Esophagus (tissue), 2 donors: ENCODE data around the gene ADAMTSL2. TPM values are rescaled to one million over a fixed set of nuclear protein-coding genes. Genes with fewer than 3 reads are reported as not detected.

Experiments
- H3K27ac ChIP-seq, 2 donors: one replicate each; pipeline ENCODE4 v1.5.1; 2013; ENCODE audit warnings: low read depth in 2 of 2, mild to moderate bottlenecking in 2 of 2, inconsistent platforms in 1 of 2, low read length in 1 of 2, moderate library complexity in 1 of 2
- H3K27me3 ChIP-seq, 2 donors: one replicate each; pipeline ENCODE4 v1.6.1; 2013; ENCODE audit warnings: low read length in 2 of 2, control low read depth in 1 of 2, mild to moderate bottlenecking in 1 of 2; ENCODE audit not compliant: insufficient read depth in 2 of 2, control insufficient read depth in 1 of 2
- H3K36me3 ChIP-seq, 2 donors: one replicate each; pipeline ENCODE4 v1.6.1; 2013; ENCODE audit warnings: low read length in 1 of 2; ENCODE audit not compliant: control insufficient read depth in 2 of 2, insufficient read depth in 2 of 2
- H3K4me1 ChIP-seq, 2 donors: one replicate each; pipeline ENCODE4 v1.6.1; 2013; ENCODE audit warnings: low read length in 1 of 2; ENCODE audit not compliant: control insufficient read depth in 2 of 2, insufficient read depth in 2 of 2
- H3K4me3 ChIP-seq, 2 donors: one replicate each; pipeline ENCODE4 v1.5.1; 2013; ENCODE audit warnings: low read length in 2 of 2, mild to moderate bottlenecking in 2 of 2, low read depth in 1 of 2, moderate library complexity in 1 of 2
- H3K9me3 ChIP-seq, 2 donors: one replicate each; pipeline ENCODE4 v1.6.1; 2013; ENCODE audit warnings: mild to moderate bottlenecking in 2 of 2, low read depth in 1 of 2, low read length in 1 of 2, moderate library complexity in 1 of 2; ENCODE audit not compliant: control insufficient read depth in 2 of 2, insufficient read depth in 1 of 2
- WGBS, 2 donors: extraction: QIAGEN DNeasy Blood & Tissue Kit; methylation state at CpG; one replicate each; pipeline ENCODE4 v1.1.7; 2013; 5-methylcytosine and 5-hydroxymethylcytosine counted together
- polyA plus RNA-seq, 2 donors: library from polyadenylated mRNA; stranded (reverse); fragments of 200-250 nt; gene quantifications; one replicate each; pipeline ENCODE4 v1.2.3, GENCODE V29; 2013
- donor health status: healthy with polysubstance abuse.
- donor health status: Bipolar disorder and iron deficiency.

Gene ADAMTSL2
- polyA plus RNA-seq, 2 donors = 0.60 to 1.0 TPM

- no peak overlapping the region for H3K4me3 ChIP-seq
- WGBS, 2 donors = 74 to 81% methylated on average over 8 of the region's 8 CpGs
- no peaks in the 10 kb centered on the region for H3K9me3 ChIP-seq
- H3K27ac ChIP-seq = no peak overlapping the region
- H3K36me3 ChIP-seq = no peaks in the 10 kb centered on the region
- no peaks in the 10 kb centered on the region for H3K27me3 ChIP-seq
- peaks cover 0 to 5% of the 10 kb centered on the region in 2 donors for H3K4me1 ChIP-seq
These were observed 16.8 kb upstream of the ADAMTSL2 start for GRCh38 chr9:133517711-133518110.

DNA sequence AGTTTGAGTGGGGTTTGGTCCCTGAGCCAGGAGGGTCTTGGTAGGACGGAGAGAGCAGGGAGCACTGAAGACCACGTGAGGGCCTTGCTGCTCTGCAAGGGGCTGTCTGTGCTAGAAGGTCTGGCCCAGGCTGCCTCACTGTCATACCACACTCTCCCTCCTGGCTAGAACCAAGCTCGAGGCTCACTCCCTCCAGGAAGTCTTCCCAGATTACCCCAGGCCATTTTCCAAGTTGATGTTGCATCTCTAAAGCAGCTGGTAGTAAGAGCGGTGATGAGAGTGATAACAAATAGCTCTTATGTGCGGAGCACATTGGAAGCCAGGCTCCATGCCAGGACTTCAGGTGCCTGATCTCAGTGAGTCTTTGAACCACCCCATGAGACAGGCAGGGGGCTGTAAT is 16.3 kb upstream of the ADAMTSL2 start:
- no peaks in the 10 kb centered on the region for H3K27me3 ChIP-seq
- H3K4me3 ChIP-seq = no peak overlapping the region
- H3K36me3 ChIP-seq = no peaks in the 10 kb centered on the region
- H3K4me1 ChIP-seq = peaks cover 0 to 5% of the 10 kb centered on the region in 2 donors
- WGBS, 2 donors = 85 to 90% methylated on average over 5 of the region's 5 CpGs
- H3K27ac ChIP-seq = no peak overlapping the region
- H3K9me3 ChIP-seq = no peaks in the 10 kb centered on the region

DNA sequence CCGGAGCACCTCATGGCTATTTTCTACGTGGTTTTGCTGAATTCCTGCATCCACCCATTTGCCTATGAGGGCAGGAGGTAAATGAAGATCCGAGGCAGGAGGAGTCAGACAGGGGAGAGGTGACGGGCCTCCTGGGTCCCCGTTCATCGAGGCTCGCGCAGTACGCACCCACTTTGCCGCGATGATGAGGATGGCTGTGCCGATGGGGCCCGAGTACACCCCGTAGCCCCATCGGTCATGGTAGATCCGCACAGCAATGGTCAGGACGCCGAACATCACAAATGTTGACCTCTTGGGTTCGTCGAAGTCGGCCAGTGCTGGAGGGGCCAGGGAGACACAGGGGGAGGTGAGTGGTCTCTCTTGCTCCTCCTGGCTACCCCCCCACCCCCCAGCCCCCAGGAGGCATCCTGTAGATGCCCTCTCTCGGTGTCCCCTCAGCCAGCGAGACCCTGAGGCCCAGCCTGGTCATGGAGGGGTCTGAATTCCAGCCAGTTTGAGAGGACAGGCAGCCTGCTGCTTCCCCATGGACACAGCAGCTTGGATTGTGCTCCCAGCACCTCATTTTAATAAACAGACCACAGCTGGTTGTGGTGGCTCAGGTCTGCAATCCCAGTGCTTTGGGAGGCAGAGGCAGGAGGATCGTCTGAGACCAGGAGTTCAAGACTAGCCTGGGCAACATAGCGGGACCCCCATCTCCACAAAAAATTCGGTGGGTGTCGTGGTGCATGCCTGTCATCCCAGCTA is 15.6 kb upstream of the ADAMTSL2 start:
- WGBS, 2 donors = 90 to 91% methylated on average over 27 of the region's 27 CpGs
- Histone ChIP-seq H3K27me3 (no peaks in the 10 kb centered on the region), H3K4me3 (no peak overlapping the region), H3K4me1 (peaks cover 0 to 5% of the 10 kb centered on the region in 2 donors), H3K9me3 (no peaks in the 10 kb centered on the region), H3K27ac (no peak overlapping the region), H3K36me3 (no peaks in the 10 kb centered on the region)

GRCh38 chr9:133519693-133520092 is 14.8 kb upstream of the ADAMTSL2 start:
- Histone ChIP-seq H3K27me3 (no peaks in the 10 kb centered on the region), H3K36me3 (no peaks in the 10 kb centered on the region), H3K4me3 (no peak overlapping the region), H3K4me1 (peaks cover 0 to 3% of the 10 kb centered on the region in 2 donors), H3K27ac (no peak overlapping the region), H3K9me3 (no peaks in the 10 kb centered on the region)
- 43 to 57% methylated on average over 7 of the region's 7 CpGs for WGBS, 2 donors

- no peak overlapping the region for H3K27ac ChIP-seq
- H3K4me1 ChIP-seq = peaks cover 0 to 3% of the 10 kb centered on the region in 2 donors
- H3K27me3 ChIP-seq = no peaks in the 10 kb centered on the region
- H3K9me3 ChIP-seq = no peaks in the 10 kb centered on the region
- 74 to 81% methylated on average over 24 of the region's 24 CpGs for WGBS, 2 donors
- H3K4me3 ChIP-seq = no peak overlapping the region
- H3K36me3 ChIP-seq = no peaks in the 10 kb centered on the region
These were observed 14.2 kb upstream of the ADAMTSL2 start for GRCh38 chr9:133520121-133520835.

DNA sequence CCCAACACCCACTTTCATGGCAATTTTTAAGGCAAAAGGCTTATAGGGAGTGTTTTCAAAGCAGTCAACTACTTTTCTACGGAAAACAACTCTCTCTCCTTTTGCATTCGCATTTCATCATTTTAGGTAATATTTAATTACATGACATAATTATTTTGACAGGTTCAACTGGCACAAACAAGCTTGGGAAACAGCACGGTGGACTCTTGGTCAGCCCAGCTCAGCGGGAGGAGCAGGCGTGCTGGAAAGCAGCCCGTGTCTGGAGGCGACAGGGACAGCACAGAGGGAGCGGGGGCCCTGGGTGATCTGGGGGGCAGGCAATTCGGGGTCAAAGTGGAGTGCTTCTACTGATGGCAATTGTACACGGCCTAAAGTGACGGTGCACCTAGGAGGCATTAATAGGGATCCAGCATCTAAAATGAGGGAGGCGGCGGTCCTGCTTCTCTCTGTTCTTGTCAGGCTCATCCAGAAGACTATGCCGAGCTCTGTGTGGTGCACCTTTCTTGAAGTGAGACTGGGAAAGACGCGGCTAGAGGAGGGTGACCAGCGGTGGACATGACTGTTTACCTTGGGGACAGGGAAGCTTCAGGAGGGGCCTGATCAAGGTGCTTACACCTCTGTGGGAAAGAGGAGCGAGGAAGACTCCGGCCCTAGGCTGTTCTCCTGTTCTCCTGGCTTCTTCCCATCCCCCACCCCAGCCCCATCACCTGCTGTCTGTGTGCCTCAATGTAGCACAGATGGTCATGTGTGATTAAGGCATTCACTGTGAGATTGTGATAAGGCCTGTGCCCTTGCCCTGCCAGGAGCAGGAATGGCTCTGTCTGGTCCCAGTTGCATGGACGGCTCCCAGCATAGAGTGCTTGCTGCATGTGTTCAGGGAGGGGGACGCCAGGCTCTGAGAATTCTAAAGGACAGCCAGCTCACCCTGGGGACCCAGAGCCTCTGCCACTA is 13.1 kb upstream of the ADAMTSL2 start:
- Histone ChIP-seq H3K27me3 (no peaks in the 10 kb centered on the region), H3K4me3 (no peak overlapping the region), H3K27ac (no peak overlapping the region), H3K4me1 (peaks cover 0 to 3% of the 10 kb centered on the region in 2 donors), H3K36me3 (no peaks in the 10 kb centered on the region), H3K9me3 (no peaks in the 10 kb centered on the region)
- 82 to 91% methylated on average over 21 of the region's 21 CpGs for WGBS, 2 donors

DNA sequence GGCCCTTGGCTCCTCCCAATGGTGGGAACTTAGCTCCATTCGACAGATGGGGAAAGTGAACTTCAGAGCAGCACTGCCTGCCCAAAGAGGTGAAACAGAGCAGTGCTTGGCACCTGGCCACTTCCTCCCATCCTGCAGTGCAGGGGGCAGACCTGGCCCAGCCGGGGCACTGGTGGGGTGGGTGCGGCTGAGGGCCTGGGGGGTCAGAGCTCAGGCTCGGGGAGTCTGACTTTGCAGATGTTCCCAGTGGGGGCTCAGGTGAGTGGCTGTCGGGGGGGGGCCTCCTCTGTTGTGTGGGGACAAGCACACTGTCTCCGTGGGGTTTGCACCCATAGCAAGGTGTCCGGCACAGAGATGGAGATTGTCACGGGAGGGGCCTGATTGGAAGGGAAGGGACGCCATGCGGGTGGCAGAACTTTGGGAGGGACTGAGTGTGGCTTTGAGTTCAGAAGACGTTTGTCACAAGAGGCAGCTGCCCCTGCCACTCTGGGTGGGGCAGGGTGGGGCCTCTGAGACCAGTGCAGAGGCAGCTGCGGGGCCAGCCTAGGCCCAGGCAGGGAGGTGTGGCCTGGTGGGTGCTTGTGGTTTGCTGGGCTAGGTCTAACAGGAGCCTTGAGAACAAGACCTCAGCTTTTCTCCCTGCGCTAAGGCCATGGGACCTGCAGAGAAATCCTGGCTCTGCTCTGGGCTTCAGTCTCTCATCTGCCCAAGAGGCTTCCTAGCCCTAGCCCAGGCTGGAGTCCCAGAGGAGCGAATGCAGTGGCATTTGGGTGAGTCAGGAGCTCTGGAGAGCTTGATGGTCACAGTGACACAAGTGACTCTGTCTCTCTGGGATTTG is 12.2 kb upstream of the ADAMTSL2 start:
- H3K9me3 ChIP-seq = no peaks in the 10 kb centered on the region
- no peaks in the 10 kb centered on the region for H3K27me3 ChIP-seq
- no peak overlapping the region for H3K27ac ChIP-seq
- no peaks in the 10 kb centered on the region for H3K36me3 ChIP-seq
- peaks cover 0 to 8% of the 10 kb centered on the region in 2 donors for H3K4me1 ChIP-seq
- H3K4me3 ChIP-seq = no peak overlapping the region
- 66 to 82% methylated on average over 14 of the region's 14 CpGs for WGBS, 2 donors

GRCh38 chr9:133523106-133523505 is 11.4 kb upstream of the ADAMTSL2 start:
- Histone ChIP-seq H3K27me3 (no peaks in the 10 kb centered on the region), H3K27ac (no peak overlapping the region), H3K36me3 (no peaks in the 10 kb centered on the region), H3K9me3 (no peaks in the 10 kb centered on the region), H3K4me1 (peaks cover 0 to 8% of the 10 kb centered on the region in 2 donors), H3K4me3 (no peak overlapping the region)
- 85 to 89% methylated on average over 8 of the region's 8 CpGs for WGBS, 2 donors

DNA sequence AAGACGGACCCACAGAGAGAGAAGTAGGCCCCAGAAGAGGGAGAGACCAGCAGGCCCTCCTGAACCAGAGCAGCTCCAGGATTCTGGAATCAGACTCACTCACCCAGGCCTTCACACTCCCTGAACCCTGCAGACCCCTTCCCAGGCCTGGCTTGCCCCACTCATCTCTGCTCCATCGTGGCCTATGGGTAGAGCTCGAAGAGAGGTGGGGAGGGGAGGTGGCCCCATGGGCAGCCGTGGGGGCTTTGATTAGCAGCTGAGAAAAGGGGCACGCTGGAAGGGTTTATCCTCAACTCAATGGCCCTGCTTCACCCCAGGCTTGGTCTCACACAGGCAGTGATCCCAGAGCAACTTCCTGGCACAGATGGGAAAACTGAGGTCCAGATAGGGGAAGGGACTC is 10.4 kb upstream of the ADAMTSL2 start:
- Histone ChIP-seq H3K4me3 (no peak overlapping the region), H3K9me3 (no peaks in the 10 kb centered on the region), H3K36me3 (no peaks in the 10 kb centered on the region), H3K27me3 (no peaks in the 10 kb centered on the region), H3K4me1 (peaks cover 0 to 12% of the 10 kb centered on the region in 2 donors), H3K27ac (no peak overlapping the region)
- WGBS, 2 donors = 92% methylated on average over 5 of the region's 5 CpGs
